ENCODE results near the gene INTS1. TPM values are rescaled to one million over a fixed set of nuclear protein-coding genes. Genes with fewer than 3 reads are reported as not detected.

The INTS1 gene
- total and polyA plus RNA-seq, 7 donors: 16.2 to 78.3 (median 22.9) TPM

GRCh38 chr7:1547777-1548437 is 43.7 kb upstream of the INTS1 start:
- DNase-seq: no peak
- H3K27me3 ChIP-seq: no peaks in the 10 kb centered on the region
- WGBS, 2 donors: 85 to 89% methylated on average over 35 of the region's 35 CpGs
- TF ChIP-seq CTCF (IDR thresholded peaks at IDR 0.05): no peak
- TF ChIP-seq POLR2A (IDR thresholded peaks at IDR 0.05): no peak
- no peak for TF ChIP-seq EP300 (IDR thresholded peaks at IDR 0.05)
- no peak for TF ChIP-seq POLR2AphosphoS5 (IDR thresholded peaks at IDR 0.05)
- H3K4me1 ChIP-seq: no peaks in the 10 kb centered on the region
- peaks cover 0 to 14% (median 2%) of the 10 kb centered on the region in 4 donors for H3K36me3 ChIP-seq
- no peak overlapping the region for H3K4me3 ChIP-seq
- intact Hi-C loops (cut with DNase I): no loop called here
- H3K9me3 ChIP-seq: no peaks in the 10 kb centered on the region
- H3K27ac ChIP-seq: no peak overlapping the region

- 89 to 92% methylated on average over 41 of the region's 41 CpGs for WGBS, 2 donors
- Histone ChIP-seq H3K4me1 (no peaks in the 10 kb centered on the region), H3K27me3 (no peaks in the 10 kb centered on the region), H3K36me3 (peaks cover 0 to 21% (median 3%) of the 10 kb centered on the region in 4 donors), H3K9me3 (no peaks in the 10 kb centered on the region), H3K27ac (no peak overlapping the region), H3K4me3 (no peak overlapping the region)
- TF ChIP-seq EP300 (IDR thresholded peaks at IDR 0.05): no peak
- TF ChIP-seq CTCF (IDR thresholded peaks at IDR 0.05): no peak
- TF ChIP-seq POLR2A (IDR thresholded peaks at IDR 0.05): no peak
- no peak for TF ChIP-seq POLR2AphosphoS5 (IDR thresholded peaks at IDR 0.05)
- intact Hi-C loops (cut with DNase I): no loop called here
- DNase-seq: no peak
Measured at GRCh38 chr7:1546909-1547776, 43.0 kb upstream of the INTS1 start.

- DNase-seq: no peak
- Histone ChIP-seq H3K4me3 (no peak overlapping the region), H3K27ac (no peak overlapping the region), H3K36me3 (peaks cover 0 to 29% (median 7%) of the 10 kb centered on the region in 4 donors), H3K4me1 (no peaks in the 10 kb centered on the region), H3K9me3 (no peaks in the 10 kb centered on the region), H3K27me3 (no peaks in the 10 kb centered on the region)
- intact Hi-C loops (cut with DNase I): no loop called here
- TF ChIP-seq CTCF (IDR thresholded peaks at IDR 0.05) (no peak), POLR2A (IDR thresholded peaks at IDR 0.05) (no peak), POLR2AphosphoS5 (IDR thresholded peaks at IDR 0.05) (no peak), EP300 (IDR thresholded peaks at IDR 0.05) (no peak)
- WGBS, 2 donors: 79 to 89% methylated on average over 28 of the region's 28 CpGs
Measured at GRCh38 chr7:1546274-1546908, 42.2 kb upstream of the INTS1 start.

- intact Hi-C loops (cut with DNase I): no loop called here
- DNase-seq: no peak
- no peak overlapping the region for H3K4me3 ChIP-seq
- H3K9me3 ChIP-seq: no peaks in the 10 kb centered on the region
- H3K27ac ChIP-seq: no peak overlapping the region
- no peak for TF ChIP-seq POLR2A (IDR thresholded peaks at IDR 0.05)
- no peaks in the 10 kb centered on the region for H3K4me1 ChIP-seq
- peaks cover 3 to 36% (median 11%) of the 10 kb centered on the region in 4 donors for H3K36me3 ChIP-seq
- WGBS, 2 donors: 58 to 80% methylated on average over 40 of the region's 40 CpGs
- no peaks in the 10 kb centered on the region for H3K27me3 ChIP-seq
Measured at GRCh38 chr7:1545417-1546246, 41.4 kb upstream of the INTS1 start.

Data from sigmoid colon (tissue), 7 donors.